ENCODE results near the gene CACNA1A.

The CACNA1A gene

DNA sequence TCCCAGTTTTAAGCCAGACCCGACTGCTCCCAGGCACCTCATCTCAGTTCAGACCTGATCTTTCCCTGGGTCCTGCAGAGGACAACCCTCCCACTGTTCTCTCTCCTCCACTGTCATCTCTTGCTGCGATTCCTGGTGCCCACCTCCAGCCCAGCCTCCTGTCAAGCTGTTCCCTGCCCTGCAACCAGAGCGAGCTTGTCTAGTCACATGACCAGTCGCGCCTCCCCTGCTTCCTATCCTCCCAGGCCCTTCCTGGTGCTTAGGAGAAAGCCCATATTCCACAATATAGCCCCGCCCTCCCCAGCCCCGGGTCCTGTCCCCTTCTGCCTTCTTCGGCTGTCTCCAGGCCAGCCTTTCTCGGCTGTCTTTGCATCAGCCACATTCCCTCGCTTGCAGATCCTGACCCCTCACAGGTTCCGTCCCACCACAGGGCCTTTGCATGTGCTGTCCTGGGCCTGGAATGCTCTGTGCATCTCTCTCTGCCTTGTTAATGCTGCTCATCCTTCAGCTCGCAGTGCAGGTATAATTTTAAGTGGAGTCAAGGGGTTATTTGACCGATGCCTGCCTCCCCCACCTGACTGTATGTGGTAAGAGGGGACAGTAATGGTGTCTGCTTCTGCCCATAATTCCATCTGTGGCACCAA, 267.3 kb downstream of the CACNA1A start:
- DNase-seq (ENCODE audit: low read depth) = no peak
- TF ChIP-seq, protein P1, sequence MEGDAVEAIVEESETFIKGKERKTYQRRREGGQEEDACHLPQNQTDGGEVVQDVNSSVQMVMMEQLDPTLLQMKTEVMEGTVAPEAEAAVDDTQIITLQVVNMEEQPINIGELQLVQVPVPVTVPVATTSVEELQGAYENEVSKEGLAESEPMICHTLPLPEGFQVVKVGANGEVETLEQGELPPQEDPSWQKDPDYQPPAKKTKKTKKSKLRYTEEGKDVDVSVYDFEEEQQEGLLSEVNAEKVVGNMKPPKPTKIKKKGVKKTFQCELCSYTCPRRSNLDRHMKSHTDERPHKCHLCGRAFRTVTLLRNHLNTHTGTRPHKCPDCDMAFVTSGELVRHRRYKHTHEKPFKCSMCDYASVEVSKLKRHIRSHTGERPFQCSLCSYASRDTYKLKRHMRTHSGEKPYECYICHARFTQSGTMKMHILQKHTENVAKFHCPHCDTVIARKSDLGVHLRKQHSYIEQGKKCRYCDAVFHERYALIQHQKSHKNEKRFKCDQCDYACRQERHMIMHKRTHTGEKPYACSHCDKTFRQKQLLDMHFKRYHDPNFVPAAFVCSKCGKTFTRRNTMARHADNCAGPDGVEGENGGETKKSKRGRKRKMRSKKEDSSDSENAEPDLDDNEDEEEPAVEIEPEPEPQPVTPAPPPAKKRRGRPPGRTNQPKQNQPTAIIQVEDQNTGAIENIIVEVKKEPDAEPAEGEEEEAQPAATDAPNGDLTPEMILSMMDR (conservative IDR thresholded peaks at IDR 0.05; ENCODE audit: low read depth, low read length) = no peak
- no peak overlapping the region for H3K4me3 ChIP-seq (ENCODE audit: low read length)

- no peak overlapping the region for H3K4me3 ChIP-seq (ENCODE audit: low read length)
- TF ChIP-seq, protein P1 (conservative IDR thresholded peaks at IDR 0.05; ENCODE audit: low read depth, low read length) = peak; percentile 56
- DNase-seq (ENCODE audit: low read depth) = no peak
Measured at GRCh38 chr19:13234518-13234917, 271.8 kb downstream of the CACNA1A start.

GRCh38 chr19:13231663-13232062, 274.6 kb downstream of the CACNA1A start:
- TF ChIP-seq, protein P1 (conservative IDR thresholded peaks at IDR 0.05; ENCODE audit: low read depth, low read length) = no peak
- no peak for DNase-seq (ENCODE audit: low read depth)
- H3K4me3 ChIP-seq (ENCODE audit: low read length) = no peak overlapping the region

GRCh38 chr19:13229246-13229645, 277.0 kb downstream of the CACNA1A start:
- DNase-seq (ENCODE audit: low read depth) = no peak
- H3K4me3 ChIP-seq (ENCODE audit: low read length) = no peak overlapping the region
- TF ChIP-seq, protein P1 (conservative IDR thresholded peaks at IDR 0.05; ENCODE audit: low read depth, low read length) = no peak

DNA sequence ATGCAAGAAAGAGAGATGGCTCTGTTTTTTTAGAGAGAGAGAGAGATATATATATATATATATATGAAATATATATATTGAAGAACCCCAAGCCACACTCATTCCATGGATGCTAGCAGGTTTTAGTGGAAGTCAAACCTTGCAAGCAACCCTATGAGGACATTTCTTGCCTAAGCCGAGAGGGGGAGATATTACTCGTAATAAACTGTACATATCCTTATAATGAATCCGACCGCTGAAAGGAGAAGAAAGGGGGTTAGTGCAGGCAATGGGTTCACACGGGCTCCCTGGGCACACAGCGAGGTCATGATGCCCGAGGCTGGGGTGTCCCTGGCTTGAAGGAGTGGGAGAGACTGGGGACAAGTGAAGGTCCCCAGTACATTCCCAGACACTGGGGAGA, 277.7 kb downstream of the CACNA1A start:
- DNase-seq (ENCODE audit: low read depth) = no peak
- no peak overlapping the region for H3K4me3 ChIP-seq (ENCODE audit: low read length)
- TF ChIP-seq, protein P1 (conservative IDR thresholded peaks at IDR 0.05; ENCODE audit: low read depth, low read length) = no peak

DNA sequence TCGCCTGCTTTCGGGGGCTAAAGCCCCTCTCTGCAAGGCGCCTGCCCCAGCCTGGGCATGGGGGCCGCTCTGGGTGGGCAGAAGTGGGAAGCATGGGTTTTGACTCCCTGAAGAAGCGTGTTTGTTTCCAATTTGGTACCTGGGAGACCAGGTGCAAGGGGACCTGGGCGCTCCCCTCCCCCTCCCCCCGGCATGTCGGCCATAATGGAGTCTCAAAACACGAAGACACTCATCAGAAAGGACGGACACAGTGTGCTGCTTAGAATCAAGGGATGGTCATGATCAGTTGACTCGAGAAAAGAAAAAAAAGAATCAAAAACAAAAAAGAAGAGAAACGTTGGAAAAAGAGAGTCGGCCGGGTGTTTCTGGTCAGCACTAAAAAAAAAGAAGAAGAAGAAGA, 279.3 kb downstream of the CACNA1A start:
- DNase-seq (ENCODE audit: low read depth) = no peak
- no peak overlapping the region for H3K4me3 ChIP-seq (ENCODE audit: low read length)
- TF ChIP-seq, protein P1 (conservative IDR thresholded peaks at IDR 0.05; ENCODE audit: low read depth, low read length) = no peak

All from retinal pigment epithelial cell (primary cell).